ENCODE results near the gene POLG. TPM values are rescaled to one million over a fixed set of nuclear protein-coding genes. Genes with fewer than 3 reads are reported as not detected.

The POLG gene
- total RNA-seq, 1 donor from 2014 or later = 116 TPM

- Mint-ChIP-seq H3K9me3 (no peaks in the 10 kb centered on the region), H3K4me3 (peak overlapping the region; percentile 85), H3K27ac (peak overlapping the region; percentile 58), H3K36me3 (ENCODE audit: low read depth) (peaks cover 36% of the 10 kb centered on the region), H3K4me1 (ENCODE audit: low read depth) (peaks cover 70% of the 10 kb centered on the region), H3K27me3 (ENCODE audit: insufficient read depth) (peaks cover 5% of the 10 kb centered on the region)
- intact Hi-C loops (cut with micrococcal nuclease) = loop anchor here (1.0 to 10.0 kb wide), 8 partner anchors 37 to 1621 kb away; partner anchors contain the start of genes ABHD2, AP3S2, FANCI and HAPLN3
- no peak for DNase-seq (ENCODE audit: low spot score)
These were observed 590 bp downstream of the POLG start for GRCh38 chr15:89333959-89334509.

DNA sequence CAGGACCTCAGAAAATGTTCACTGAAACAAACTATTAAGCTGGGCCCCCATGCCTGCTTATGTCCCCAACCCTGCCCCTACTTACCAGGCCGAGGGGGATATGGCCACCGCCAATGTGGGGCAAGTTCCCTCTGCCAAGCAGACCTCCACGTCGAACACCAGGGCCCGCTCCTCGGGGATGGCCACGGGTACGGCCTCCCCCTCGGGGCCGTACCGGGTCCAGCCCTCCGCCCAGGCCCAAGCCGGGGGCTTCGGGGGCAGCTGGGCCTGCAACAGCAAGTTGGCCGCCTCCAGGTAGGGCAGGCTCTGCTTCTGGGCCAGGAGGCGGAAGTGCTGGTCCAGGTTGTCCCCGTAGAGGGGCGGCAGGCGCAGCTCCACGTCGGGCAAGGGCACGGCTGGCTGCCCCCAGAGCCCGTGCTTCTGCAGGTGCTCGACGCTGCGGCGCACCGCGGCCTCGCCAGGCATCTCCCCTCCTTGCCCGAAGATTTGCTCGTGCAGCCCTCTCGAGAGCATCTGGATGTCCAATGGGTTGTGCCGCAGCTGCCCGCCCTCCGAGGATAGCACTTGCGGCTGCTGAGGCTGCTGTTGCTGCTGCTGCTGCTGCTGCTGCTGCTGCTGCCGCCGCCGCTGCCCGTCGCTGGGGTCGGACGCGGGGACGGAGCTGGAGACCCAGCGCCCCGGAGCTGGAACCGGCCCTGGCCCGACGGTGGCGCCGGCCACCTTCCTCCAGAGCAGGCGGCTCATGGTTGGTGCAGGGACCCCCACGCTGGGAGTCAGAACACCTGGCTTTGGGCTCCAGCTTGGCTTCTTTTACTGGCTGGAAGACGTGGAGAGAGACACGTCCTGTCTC is 1.4 kb downstream of the POLG start:
- intact Hi-C loops (cut with micrococcal nuclease) = loop anchor here (5.0 to 10.0 kb wide), 5 partner anchors 36 to 1622 kb away; partner anchors contain the start of genes HAPLN3, NGRN and RCCD1
- H3K36me3 Mint-ChIP-seq (ENCODE audit: low read depth) = peaks cover 37% of the 10 kb centered on the region
- H3K4me1 Mint-ChIP-seq (ENCODE audit: low read depth) = peaks cover 70% of the 10 kb centered on the region
- H3K27ac Mint-ChIP-seq = peak overlapping the region; percentile 58
- DNase-seq (ENCODE audit: low spot score) = no peak
- H3K9me3 Mint-ChIP-seq = no peaks in the 10 kb centered on the region
- H3K4me3 Mint-ChIP-seq = peak overlapping the region; percentile 85
- H3K27me3 Mint-ChIP-seq (ENCODE audit: insufficient read depth) = peaks cover 5% of the 10 kb centered on the region

DNA sequence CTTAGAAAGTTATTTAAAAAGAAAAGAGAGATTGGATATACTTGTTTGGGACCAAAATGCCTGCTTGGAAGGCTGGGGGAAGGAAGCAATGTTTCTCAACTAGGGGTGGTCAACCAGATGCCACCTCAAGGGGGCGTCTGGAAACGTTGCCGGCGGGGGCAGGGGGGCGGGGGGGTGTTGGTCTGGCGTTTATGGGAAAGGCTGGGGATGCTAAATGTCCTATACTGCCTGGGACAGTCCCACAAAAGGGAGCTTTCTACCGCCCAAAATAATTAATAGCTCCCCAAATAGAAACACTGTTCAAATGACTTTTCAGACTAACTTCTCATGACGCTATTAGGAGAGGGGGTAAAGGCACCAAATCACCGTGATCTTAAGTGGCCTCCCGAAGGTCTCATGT is 2.2 kb downstream of the POLG start:
- no peak overlapping the region for H3K27ac Mint-ChIP-seq
- intact Hi-C loops (cut with micrococcal nuclease) = loop anchor here (5.0 to 10.0 kb wide), 5 partner anchors 35 to 1622 kb away; partner anchors contain the start of genes HAPLN3, NGRN and RCCD1
- H3K4me1 Mint-ChIP-seq (ENCODE audit: low read depth) = peaks cover 73% of the 10 kb centered on the region
- H3K9me3 Mint-ChIP-seq = no peaks in the 10 kb centered on the region
- peaks cover 44% of the 10 kb centered on the region for H3K36me3 Mint-ChIP-seq (ENCODE audit: low read depth)
- H3K27me3 Mint-ChIP-seq (ENCODE audit: insufficient read depth) = peaks cover 3% of the 10 kb centered on the region
- DNase-seq (ENCODE audit: low spot score) = no peak
- H3K4me3 Mint-ChIP-seq = peak overlapping the region; percentile 77

- Mint-ChIP-seq H3K4me3 (peak overlapping the region; percentile 77), H3K36me3 (ENCODE audit: low read depth) (peaks cover 56% of the 10 kb centered on the region)
- intact Hi-C loops (cut with micrococcal nuclease) = loop anchor here (5.0 to 10.0 kb wide), 5 partner anchors 34 to 1624 kb away; partner anchors contain the start of genes HAPLN3, NGRN and RCCD1
These were observed 3.6 kb downstream of the POLG start for GRCh38 chr15:89330881-89331595.

GRCh38 chr15:89330119-89330518 is 4.5 kb downstream of the POLG start:
- Mint-ChIP-seq H3K27ac (peak overlapping the region; percentile 79), H3K36me3 (ENCODE audit: low read depth) (peaks cover 63% of the 10 kb centered on the region), H3K9me3 (no peaks in the 10 kb centered on the region), H3K27me3 (ENCODE audit: insufficient read depth) (peaks cover 3% of the 10 kb centered on the region), H3K4me3 (peak overlapping the region; percentile 77), H3K4me1 (ENCODE audit: low read depth) (peaks cover 54% of the 10 kb centered on the region)
- intact Hi-C loops (cut with micrococcal nuclease) = loop anchor here (5.0 to 10.0 kb wide), 5 partner anchors 33 to 1625 kb away; partner anchors contain the start of genes HAPLN3, NGRN and RCCD1
- no peak for DNase-seq (ENCODE audit: low spot score)

More at GRCh38 chr15:89330881-89331595, 3.6 kb downstream of the POLG start:
- peak overlapping the region; percentile 29 for H3K27ac Mint-ChIP-seq
- peaks cover 64% of the 10 kb centered on the region for H3K4me1 Mint-ChIP-seq (ENCODE audit: low read depth)
- peaks cover 3% of the 10 kb centered on the region for H3K27me3 Mint-ChIP-seq (ENCODE audit: insufficient read depth)
- no peak for DNase-seq (ENCODE audit: low spot score)
- H3K9me3 Mint-ChIP-seq = no peaks in the 10 kb centered on the region

DNA sequence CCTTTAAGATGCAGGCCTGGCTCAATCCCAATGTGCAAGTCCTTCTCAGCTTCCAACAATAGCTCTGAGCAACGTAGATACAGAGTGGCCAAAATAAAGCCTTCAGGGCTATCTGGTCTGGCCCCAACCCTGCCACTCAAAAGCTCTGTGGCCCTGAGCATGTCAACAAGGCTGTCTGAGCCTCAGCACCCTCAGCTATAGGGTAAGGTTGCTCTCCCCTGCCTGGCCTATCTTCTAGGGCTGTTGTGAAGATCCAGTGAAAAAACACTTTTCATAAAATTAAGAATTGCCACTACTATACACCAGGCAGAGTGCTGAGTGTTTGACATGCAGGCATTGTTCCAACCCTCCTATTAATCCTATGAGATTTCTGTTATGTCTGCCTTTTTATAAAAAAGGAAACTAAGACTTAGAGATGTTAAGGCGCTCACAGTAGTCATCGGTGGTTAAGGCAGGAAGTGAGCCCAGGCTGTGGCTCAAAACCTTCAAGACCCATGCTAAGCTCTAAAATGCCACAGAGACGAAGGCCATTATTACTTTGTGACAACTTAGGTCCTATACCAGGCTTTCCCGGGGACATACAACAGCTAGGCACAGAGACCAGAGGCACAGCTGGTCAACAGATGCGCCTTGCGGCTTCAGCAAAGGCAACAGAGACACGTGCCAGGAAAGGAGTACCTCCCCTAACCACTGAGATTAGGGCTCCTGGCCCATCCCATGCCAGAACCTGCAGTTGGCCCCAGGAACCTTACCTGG is 5.1 kb downstream of the POLG start:
- peaks cover 54% of the 10 kb centered on the region for H3K4me1 Mint-ChIP-seq (ENCODE audit: low read depth)
- DNase-seq (ENCODE audit: low spot score) = peak; percentile 27
- peaks cover 67% of the 10 kb centered on the region for H3K36me3 Mint-ChIP-seq (ENCODE audit: low read depth)
- H3K9me3 Mint-ChIP-seq = no peaks in the 10 kb centered on the region
- peak overlapping the region; percentile 79 for H3K27ac Mint-ChIP-seq
- intact Hi-C loops (cut with micrococcal nuclease) = loop anchor here (5.0 to 10.0 kb wide), 5 partner anchors 32 to 1625 kb away; partner anchors contain the start of genes HAPLN3, NGRN and RCCD1
- H3K27me3 Mint-ChIP-seq (ENCODE audit: insufficient read depth) = no peaks in the 10 kb centered on the region
- H3K4me3 Mint-ChIP-seq = peak overlapping the region; percentile 77

DNA sequence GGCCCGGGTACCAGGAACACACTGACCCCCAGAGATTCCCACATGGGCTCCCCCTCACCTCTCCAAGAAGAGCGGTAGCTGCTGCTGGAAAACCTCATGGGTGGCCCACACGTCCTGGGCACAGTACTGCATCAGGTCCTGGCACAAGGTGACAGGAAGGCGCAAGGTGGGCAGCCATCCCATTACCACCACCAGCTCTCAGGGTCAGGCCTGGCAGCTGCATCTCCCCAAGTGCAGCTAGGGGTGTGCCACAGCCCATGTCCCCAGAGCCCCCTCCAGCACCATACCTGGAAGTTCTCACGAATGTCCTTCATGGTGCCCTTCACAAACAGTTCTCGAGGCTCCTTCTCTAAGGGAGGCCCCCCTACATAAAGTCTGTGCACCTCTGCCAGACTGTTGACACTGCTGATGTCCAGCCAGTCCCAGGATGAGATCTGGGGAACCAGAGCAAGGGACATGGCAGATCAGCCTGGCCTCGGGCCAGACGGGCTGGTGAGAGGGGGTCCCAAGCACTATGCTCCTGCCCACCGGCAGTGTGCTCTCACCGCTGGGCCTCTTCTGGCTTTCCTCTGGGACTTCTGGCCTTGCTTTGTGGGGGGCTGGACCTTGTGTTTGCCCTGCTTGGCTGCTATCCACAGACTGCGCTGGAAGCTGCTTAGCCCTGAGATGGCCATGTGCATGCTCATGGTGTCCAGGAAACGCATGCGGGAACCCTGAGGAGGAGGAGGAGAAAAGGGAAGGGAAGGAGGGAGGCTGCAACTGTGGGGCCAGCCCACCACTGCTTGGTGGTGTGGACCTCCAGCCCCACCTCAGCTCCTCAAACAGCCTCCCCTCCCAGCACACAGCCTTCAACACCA is 6.0 kb downstream of the POLG start:
- Mint-ChIP-seq H3K36me3 (ENCODE audit: low read depth) (peaks cover 74% of the 10 kb centered on the region), H3K9me3 (no peaks in the 10 kb centered on the region), H3K27ac (peak overlapping the region; percentile 79), H3K4me3 (no peak overlapping the region), H3K4me1 (ENCODE audit: low read depth) (peaks cover 55% of the 10 kb centered on the region), H3K27me3 (ENCODE audit: insufficient read depth) (no peaks in the 10 kb centered on the region)
- intact Hi-C loops (cut with micrococcal nuclease) = no loop called here
- no peak for DNase-seq (ENCODE audit: low spot score)

- no peak for DNase-seq (ENCODE audit: low spot score)
- no peak overlapping the region for H3K27ac Mint-ChIP-seq
- no peaks in the 10 kb centered on the region for H3K27me3 Mint-ChIP-seq (ENCODE audit: insufficient read depth)
- H3K9me3 Mint-ChIP-seq = no peaks in the 10 kb centered on the region
- no peak overlapping the region for H3K4me3 Mint-ChIP-seq
- H3K36me3 Mint-ChIP-seq (ENCODE audit: low read depth) = peaks cover 78% of the 10 kb centered on the region
- H3K4me1 Mint-ChIP-seq (ENCODE audit: low read depth) = peaks cover 47% of the 10 kb centered on the region
- intact Hi-C loops (cut with micrococcal nuclease) = no loop called here
These were observed 7.5 kb downstream of the POLG start for GRCh38 chr15:89327113-89327512.

GRCh38 chr15:89326316-89326715 is 8.3 kb downstream of the POLG start:
- DNase-seq (ENCODE audit: low spot score) = no peak
- H3K36me3 Mint-ChIP-seq (ENCODE audit: low read depth) = peaks cover 76% of the 10 kb centered on the region
- no peak overlapping the region for H3K27ac Mint-ChIP-seq
- peaks cover 39% of the 10 kb centered on the region for H3K4me1 Mint-ChIP-seq (ENCODE audit: low read depth)
- intact Hi-C loops (cut with micrococcal nuclease) = no loop called here
- no peaks in the 10 kb centered on the region for H3K27me3 Mint-ChIP-seq (ENCODE audit: insufficient read depth)
- H3K9me3 Mint-ChIP-seq = no peaks in the 10 kb centered on the region
- H3K4me3 Mint-ChIP-seq = no peak overlapping the region

DNA sequence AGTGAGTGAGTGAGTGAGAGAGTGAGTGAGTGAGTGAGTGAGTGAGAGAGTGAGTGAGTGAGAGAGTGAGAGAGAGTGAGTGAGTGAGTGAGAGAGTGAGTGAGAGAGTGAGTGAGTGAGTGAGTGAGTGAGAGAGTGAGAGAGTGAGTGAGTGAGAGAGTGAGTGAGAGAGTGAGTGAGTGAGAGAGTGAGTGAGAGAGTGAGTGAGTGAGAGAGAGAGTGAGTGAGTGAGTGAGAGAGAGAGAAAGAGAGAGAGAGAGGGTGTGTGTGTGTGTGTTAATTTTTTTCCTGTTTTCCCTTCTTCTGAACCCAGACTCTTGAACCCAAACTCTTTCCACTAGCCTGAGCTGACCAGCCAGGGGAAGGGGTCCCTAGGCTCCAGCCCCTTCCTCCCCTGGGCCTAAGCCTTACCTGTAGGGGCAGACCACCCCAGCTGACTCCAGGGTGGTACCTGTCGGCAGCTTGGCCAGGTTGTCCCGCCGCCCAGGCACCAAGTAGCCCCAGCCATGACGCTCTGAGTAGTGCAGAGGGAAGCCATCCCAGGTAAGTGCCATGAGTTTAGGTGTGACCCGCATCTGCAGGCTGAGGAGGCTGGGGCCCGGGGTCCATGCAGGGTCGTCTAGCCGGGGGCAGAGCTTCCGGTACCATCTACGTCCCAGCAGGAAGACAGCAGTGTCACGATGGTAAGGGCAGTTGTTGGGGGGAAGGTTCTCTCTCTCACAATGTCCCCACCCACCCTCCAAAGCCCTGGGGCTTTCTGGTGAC is 9.4 kb downstream of the POLG start:
- Mint-ChIP-seq H3K4me1 (ENCODE audit: low read depth) (peaks cover 28% of the 10 kb centered on the region), H3K4me3 (no peak overlapping the region), H3K27ac (peak overlapping the region; percentile 7), H3K9me3 (no peaks in the 10 kb centered on the region), H3K27me3 (ENCODE audit: insufficient read depth) (no peaks in the 10 kb centered on the region), H3K36me3 (ENCODE audit: low read depth) (peaks cover 73% of the 10 kb centered on the region)
- no peak for DNase-seq (ENCODE audit: low spot score)
- intact Hi-C loops (cut with micrococcal nuclease) = no loop called here

DNA sequence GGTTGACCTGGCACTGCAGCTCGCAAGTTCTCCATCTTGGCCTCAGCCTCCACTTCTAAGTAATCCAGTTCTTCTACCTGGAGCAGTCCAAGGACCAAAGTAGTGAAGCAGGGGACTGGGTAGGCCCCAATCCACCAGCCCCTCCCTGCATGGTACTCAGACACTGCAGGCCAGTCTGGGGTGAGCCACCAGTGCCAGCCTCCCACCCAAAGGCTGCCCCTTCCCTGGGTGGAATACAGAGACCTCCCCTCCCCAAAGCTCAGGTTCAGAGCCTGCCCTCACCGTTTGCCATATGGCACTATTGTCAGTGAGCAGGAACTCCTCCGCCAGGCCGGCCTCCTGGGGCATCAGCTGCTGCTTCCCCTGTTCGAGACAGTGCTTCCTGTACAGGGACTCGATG is 10.8 kb downstream of the POLG start:
- DNase-seq (ENCODE audit: low spot score) = no peak
- Mint-ChIP-seq H3K4me3 (no peak overlapping the region), H3K27ac (no peak overlapping the region), H3K9me3 (no peaks in the 10 kb centered on the region), H3K4me1 (ENCODE audit: low read depth) (peaks cover 20% of the 10 kb centered on the region), H3K27me3 (ENCODE audit: insufficient read depth) (no peaks in the 10 kb centered on the region), H3K36me3 (ENCODE audit: low read depth) (peaks cover 73% of the 10 kb centered on the region)
- intact Hi-C loops (cut with micrococcal nuclease) = no loop called here
